Measurements from ENCODE around the gene CADM2.

DNA sequence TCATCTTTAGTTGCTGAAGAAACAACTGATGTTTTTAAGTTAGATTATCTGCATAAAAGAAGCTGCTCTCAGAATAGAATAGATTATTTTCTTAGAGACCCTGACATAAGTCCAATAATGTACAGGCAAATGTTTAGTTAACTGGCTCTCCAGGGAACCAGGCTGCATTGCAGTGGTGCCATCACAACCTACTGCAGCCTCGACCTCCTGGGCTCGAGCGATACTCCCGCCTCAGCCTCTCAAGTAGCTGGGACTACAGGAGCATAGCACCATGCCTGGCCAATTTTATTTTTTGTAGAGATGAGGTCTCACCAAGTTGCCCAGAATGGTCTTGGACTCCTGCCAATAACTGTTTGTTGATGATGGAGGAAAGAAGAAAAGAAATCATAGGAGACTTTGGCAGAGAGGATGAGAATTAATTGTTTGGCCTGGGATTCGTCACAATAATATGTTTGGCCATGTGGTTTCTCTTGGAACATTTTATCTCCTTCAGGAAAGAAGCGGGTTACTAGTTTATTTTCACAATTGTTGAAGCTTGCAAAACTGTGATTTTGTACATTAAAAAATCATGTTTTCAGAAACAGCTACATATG lies 429.2 kb downstream of the CADM2 start:
- no peak for TF ChIP-seq CTCF (IDR thresholded peaks at IDR 0.05)
- no peak for TF ChIP-seq POLR2A (IDR thresholded peaks at IDR 0.05)

Measured in thyroid gland (tissue), 4 donors.